Measurements from ENCODE around the gene RAP2C.

RAP2C gene

DNA sequence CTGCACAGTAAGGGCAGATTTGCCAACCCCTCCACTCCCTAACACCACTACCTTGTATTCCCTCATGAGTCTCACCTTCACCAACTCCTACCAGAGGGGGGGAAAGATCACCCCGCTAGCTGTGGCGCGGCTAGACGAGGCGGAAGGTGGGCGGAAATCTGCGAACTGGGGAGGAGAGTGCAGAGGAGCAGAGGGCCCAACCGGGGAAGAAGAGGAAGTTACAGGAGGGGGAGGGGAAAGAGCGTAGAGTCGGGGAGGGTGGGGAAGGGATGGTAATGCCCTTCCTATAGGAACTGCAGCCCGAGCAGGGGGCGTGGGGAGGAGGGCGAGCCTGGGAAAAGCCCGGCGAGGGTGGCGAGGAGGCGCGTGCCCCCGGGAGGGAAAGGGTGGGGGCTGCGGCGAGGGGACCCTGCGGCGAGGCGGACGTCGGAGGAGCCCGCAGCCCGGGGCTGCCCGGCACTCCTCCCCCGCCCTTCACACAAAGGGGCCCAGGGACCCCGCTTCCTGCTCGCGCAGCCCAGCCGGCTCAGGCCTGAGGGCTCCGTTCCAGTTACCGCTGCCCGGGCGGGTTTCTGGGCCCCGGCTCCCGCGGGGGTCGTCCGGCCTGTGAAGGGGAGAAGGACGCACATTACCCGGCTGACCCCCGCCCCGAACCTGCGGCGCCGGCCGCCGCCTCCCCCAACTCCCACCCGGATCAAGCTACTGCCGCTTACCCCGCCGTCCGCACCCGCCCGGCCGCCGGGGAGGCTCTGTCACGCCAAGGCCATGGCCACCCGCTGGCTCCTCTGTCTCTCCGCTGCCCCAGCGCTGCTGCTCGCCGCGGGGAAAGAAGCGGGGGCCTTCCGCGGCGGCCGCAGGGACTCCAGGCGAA is 1.8 kb downstream of the RAP2C start:
- in situ Hi-C loops (cut with HindIII; ENCODE audit: low pct_unique_long_range_greater_than_20kb, low sequenced_read_pairs), result no loop called here
- peak; percentile 33 to 88 for DNase-seq (ENCODE audit: low read depth in 1 of 2, low spot score in 1 of 2)
- no peak for TF ChIP-seq JUND (IDR thresholded peaks at IDR 0.05; ENCODE audit: low read depth)

DNA sequence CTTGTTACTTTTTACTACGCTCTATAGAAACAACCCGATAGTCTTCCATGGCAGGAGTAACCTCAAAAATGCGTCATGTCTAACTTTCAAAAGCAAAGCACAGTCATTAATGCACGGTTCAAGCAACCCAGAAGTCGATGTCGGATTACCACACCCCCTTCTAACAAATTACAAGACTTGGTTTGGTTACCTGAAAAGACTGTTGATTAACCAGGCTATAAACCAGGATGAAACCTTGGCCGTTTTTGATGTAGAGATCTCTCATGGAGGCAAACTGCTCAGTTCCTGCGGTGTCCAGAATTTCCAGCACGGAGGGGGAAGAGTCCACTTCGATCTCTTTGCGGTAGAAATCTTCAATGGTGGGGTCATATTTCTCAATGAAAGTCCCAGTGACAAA is 2.4 kb downstream of the RAP2C start:
- no peak for TF ChIP-seq JUND (IDR thresholded peaks at IDR 0.05; ENCODE audit: low read depth)
- DNase-seq (ENCODE audit: low read depth in 1 of 2, low spot score in 1 of 2), result no peak
- in situ Hi-C loops (cut with HindIII; ENCODE audit: low pct_unique_long_range_greater_than_20kb, low sequenced_read_pairs), result no loop called here

DNA sequence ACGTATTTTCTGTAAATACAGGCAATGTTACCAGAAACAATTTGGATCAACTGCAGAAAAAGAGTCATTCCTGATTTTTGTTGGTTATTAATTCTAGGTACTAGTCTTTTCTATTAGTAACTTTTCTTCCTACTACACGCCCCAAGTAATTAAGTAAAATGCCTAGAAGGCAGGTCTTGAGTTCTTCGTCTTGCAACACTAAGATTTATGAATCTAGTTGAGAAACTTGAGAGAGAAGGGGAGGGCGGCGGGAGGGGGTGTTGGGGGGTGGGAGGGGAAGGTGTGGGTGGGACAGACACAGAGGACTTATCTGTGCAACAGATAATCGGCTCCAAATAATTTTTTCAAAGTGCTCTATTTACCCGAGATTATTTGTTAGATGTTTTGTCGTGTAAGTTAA is 3.0 kb downstream of the RAP2C start:
- peak in 1 of 2 experiments; percentile 24 for DNase-seq (ENCODE audit: low read depth in 1 of 2, low spot score in 1 of 2)
- in situ Hi-C loops (cut with HindIII; ENCODE audit: low pct_unique_long_range_greater_than_20kb, low sequenced_read_pairs), result no loop called here
- no peak for TF ChIP-seq JUND (IDR thresholded peaks at IDR 0.05; ENCODE audit: low read depth)

DNA sequence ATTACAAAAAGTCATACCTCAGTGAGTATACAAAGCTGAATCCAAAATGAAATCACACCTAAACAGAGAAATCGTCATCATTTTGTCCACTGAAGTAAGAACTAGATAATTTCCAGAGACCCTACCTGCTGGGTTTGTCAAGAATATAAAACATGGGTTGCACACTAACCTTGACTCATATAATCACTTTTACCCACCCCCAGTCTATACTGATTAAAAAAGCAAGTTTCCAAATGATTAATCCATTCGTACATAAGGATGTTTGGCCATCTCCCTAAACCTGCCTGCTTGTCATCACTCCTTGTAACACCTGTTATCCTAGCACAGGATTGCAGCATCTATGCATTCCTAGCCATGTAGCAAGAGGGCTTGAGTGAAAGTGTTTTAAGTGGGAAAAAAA is 4.7 kb downstream of the RAP2C start:
- in situ Hi-C loops (cut with HindIII; ENCODE audit: low pct_unique_long_range_greater_than_20kb, low sequenced_read_pairs), result no loop called here
- no peak for DNase-seq (ENCODE audit: low read depth in 1 of 2, low spot score in 1 of 2)
- TF ChIP-seq JUND (IDR thresholded peaks at IDR 0.05; ENCODE audit: low read depth), result no peak

DNA sequence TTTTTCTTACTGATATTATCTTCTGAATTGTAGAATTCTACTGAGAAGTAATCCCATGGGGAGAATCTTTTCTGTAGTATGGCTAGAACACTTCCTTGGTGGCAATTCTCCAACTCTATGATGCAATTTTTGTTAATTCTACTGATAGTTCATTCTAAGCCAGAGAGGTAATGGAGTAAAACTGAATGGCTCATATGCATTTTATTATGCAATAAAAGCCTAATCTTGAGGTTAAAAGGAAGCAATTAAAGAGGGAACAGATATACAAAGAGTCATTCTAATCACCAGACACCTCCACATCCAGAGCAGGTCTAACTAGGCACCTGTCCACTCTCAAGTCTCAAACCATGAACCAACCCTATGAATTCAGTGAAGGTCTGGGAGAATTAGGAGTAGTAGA is 9.7 kb downstream of the RAP2C start:
- TF ChIP-seq JUND (IDR thresholded peaks at IDR 0.05; ENCODE audit: low read depth), result no peak
- no peak for DNase-seq (ENCODE audit: low read depth in 1 of 2, low spot score in 1 of 2)
- in situ Hi-C loops (cut with HindIII; ENCODE audit: low pct_unique_long_range_greater_than_20kb, low sequenced_read_pairs), result no loop called here

DNA sequence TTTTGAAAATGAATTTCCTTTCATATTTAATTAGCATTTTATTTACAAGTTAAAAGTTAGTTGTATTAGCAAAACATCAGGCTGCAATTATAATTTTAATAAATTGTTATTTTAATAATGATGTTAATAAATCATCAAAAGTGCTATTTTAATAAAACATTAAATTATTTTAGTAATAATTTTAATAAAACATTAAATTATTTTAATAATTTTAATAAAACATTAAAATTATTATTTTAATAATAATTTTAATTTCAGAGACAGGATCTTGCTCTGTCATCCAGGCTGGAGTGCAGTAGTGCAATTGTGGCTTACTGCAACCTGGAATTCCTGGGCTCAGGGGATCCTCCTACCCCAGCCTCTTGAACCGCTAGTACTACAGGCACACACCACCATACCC is 10.8 kb downstream of the RAP2C start:
- in situ Hi-C loops (cut with HindIII; ENCODE audit: low pct_unique_long_range_greater_than_20kb, low sequenced_read_pairs), result no loop called here
- no peak for DNase-seq (ENCODE audit: low read depth in 1 of 2, low spot score in 1 of 2)
- no peak for TF ChIP-seq JUND (IDR thresholded peaks at IDR 0.05; ENCODE audit: low read depth)

DNA sequence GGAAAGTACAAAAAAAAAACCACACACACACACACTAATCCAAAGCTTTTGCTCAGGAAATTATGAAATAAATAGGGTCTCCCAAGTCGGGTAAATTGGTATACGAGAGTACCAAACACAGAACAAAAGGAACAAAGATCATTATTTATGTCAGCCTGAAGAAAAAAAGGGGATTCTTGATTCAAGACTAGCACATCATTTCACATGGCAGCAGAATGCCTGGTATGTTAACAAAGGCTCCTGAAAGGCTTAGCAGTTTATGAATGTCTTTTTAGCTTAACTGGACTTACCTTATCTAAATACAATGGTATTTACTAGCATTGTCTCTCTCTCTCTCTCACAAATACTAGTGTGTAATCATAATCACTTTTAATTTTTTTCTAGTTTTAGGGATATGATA is 11.3 kb downstream of the RAP2C start:
- TF ChIP-seq JUND (IDR thresholded peaks at IDR 0.05; ENCODE audit: low read depth), result no peak
- no peak for DNase-seq (ENCODE audit: low read depth in 1 of 2, low spot score in 1 of 2)
- in situ Hi-C loops (cut with HindIII; ENCODE audit: low pct_unique_long_range_greater_than_20kb, low sequenced_read_pairs), result no loop called here

DNA sequence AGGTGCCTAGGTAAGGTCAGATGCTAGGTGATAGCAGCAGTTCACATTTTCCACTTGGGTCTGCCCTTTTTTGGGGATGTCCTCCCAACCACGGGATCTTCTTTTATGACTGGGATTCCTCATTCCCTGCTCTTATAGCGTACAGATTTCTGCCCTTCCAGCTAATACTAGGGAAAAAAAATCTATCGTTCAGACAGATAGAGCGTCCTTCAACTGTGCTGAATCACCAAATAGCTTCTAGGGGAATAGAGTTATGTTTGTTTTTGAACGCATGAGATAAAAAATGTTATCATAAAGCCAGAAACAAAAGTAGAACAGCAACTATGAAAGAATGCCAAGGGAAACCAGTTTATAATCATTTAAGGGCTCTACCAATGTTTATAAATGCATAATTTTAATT is 13.0 kb downstream of the RAP2C start:
- no peak for DNase-seq (ENCODE audit: low read depth in 1 of 2, low spot score in 1 of 2)
- no peak for TF ChIP-seq JUND (IDR thresholded peaks at IDR 0.05; ENCODE audit: low read depth)
- in situ Hi-C loops (cut with HindIII; ENCODE audit: low pct_unique_long_range_greater_than_20kb, low sequenced_read_pairs), result no loop called here

DNA sequence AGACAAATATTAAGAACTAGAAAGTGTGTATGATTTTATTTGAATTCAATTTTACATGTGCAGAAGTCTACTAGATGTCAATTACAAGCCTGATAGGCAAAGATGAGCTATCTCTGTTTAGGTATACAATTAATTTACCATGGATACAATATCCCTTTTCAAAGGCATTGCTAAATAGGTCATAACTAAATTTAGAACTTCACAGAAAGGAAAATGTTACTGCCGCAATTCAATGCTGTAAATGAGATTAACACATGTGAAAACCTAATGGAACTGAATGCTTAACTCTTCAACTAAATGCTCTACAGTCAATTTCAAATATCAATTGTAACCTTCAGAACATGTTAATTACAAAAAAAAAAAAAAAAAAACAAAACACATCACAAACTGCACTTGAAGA is 14.6 kb downstream of the RAP2C start:
- TF ChIP-seq JUND (IDR thresholded peaks at IDR 0.05; ENCODE audit: low read depth), result no peak
- in situ Hi-C loops (cut with HindIII; ENCODE audit: low pct_unique_long_range_greater_than_20kb, low sequenced_read_pairs), result no loop called here

DNA sequence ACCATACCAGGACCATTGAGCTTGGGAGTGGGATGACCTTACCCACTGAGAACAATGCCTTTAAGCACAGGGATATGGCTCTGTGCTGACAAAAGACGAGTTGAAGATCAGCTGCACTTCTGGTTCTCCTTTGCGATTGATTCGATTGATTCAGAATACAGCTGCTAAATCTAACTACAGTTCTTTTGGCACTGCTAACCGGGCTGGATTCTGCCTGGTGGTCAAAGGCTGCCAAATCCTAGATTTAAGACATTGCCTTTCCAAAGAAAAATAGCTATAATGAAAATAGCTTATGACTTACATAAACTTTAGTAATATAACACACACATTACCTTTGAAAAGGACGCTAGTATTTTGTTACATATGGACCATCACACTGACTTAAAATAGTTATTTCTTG is 18.3 kb downstream of the RAP2C start:
- no peak for DNase-seq (ENCODE audit: low read depth in 1 of 2, low spot score in 1 of 2)
- TF ChIP-seq JUND (IDR thresholded peaks at IDR 0.05; ENCODE audit: low read depth), result no peak
- in situ Hi-C loops (cut with HindIII; ENCODE audit: low pct_unique_long_range_greater_than_20kb, low sequenced_read_pairs), result no loop called here

More for the DNA sequence above, 14.6 kb downstream of the RAP2C start:
- DNase-seq (ENCODE audit: low read depth in 1 of 2, low spot score in 1 of 2), result no peak

DNA sequence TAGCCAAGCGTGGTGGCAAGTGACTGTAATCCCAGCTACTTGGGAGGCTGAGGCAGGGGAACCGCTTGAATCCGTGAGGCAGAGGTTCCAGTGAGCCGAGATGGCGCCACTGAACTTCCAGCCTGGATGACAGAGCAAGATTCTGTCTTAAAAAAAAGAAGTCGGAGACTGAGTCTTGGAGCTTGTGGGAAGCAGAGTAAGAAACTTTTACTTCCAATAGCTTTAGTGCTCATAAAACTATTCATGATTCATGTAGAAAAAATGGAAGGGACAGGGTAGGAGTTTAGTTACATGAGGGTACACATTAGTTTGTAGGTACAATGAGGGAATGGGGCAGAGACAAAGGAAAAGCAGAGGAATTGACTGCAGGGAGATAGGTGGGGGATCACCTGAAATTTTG is 19.3 kb downstream of the RAP2C start:
- DNase-seq (ENCODE audit: low read depth in 1 of 2, low spot score in 1 of 2), result no peak
- no peak for TF ChIP-seq JUND (IDR thresholded peaks at IDR 0.05; ENCODE audit: low read depth)
- in situ Hi-C loops (cut with HindIII; ENCODE audit: low pct_unique_long_range_greater_than_20kb, low sequenced_read_pairs), result no loop called here

DNA sequence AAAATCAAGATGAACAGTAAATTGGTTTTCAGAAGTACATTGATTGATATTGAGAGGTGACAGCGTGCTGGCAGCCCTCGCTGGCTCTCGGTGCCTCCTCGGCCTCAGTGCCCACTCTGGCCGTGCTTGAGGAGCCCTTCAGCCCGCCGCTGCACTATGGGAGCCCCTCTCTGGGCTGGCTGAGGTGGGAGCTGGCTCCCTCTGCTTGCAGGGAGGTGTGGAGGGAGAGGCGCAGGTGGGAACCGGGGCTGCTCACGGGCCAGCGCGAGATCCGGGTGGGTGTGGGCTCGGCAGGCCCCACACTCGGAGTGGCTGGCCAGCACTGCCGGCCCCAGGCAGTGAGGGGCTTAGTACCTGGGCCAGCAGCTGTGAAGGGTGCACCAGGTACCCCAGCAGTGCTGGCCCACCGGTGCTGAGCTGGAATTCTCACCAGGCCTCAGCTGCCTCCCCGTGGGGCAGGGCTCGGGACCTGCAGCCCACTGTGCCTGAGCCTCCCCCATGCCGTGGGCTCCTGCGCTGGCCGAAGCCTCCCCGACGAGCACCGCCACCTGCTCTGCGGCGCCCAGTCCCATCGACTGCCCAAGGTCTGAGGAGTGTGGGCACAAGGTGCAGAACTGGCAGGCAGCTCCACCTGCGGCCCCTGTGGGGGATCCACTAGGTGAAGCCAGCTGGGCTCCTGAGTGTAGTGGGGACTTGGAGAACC is 25.2 kb downstream of the RAP2C start:
- no peak for TF ChIP-seq JUND (IDR thresholded peaks at IDR 0.05; ENCODE audit: low read depth)
- DNase-seq (ENCODE audit: low read depth in 1 of 2, low spot score in 1 of 2), result no peak
- in situ Hi-C loops (cut with HindIII; ENCODE audit: low pct_unique_long_range_greater_than_20kb, low sequenced_read_pairs), result no loop called here

DNA sequence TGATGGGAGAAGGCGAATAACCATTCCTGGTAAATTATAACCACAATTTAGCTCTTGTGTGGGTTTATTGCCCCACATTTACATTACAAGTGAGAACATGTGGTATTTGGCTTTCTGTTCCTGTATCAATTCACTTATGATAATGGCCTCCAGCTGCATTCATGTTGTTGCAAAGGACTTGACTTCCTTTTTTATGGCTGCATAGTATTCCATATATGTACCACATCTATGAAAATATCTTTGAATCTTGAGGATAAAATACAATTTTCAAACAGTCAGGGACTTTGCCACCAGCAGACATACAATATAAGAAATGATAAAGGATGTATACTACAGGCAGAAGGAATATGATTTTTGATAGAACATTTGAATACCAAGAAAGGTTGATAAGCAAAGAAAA is 27.3 kb downstream of the RAP2C start:
- in situ Hi-C loops (cut with HindIII; ENCODE audit: low pct_unique_long_range_greater_than_20kb, low sequenced_read_pairs), result no loop called here
- no peak for DNase-seq (ENCODE audit: low read depth in 1 of 2, low spot score in 1 of 2)
- TF ChIP-seq JUND (IDR thresholded peaks at IDR 0.05; ENCODE audit: low read depth), result no peak

Data from T47D (cell line).